ENCODE data around the gene VPS54.

GRCh38 chr2:63845866-63846265 is 173.4 kb downstream of the VPS54 start:
- TF ChIP-seq EZH2 (IDR thresholded peaks at IDR 0.05; ENCODE audit: insufficient read depth, low read length) (no peak), CTCF (IDR thresholded peaks at IDR 0.05; ENCODE audit: insufficient read depth, low read depth, low read length) (no peak)

Data from astrocyte (in vitro differentiated cells and primary cell).